ENCODE data around the gene RASGRF2.

Gene RASGRF2

DNA sequence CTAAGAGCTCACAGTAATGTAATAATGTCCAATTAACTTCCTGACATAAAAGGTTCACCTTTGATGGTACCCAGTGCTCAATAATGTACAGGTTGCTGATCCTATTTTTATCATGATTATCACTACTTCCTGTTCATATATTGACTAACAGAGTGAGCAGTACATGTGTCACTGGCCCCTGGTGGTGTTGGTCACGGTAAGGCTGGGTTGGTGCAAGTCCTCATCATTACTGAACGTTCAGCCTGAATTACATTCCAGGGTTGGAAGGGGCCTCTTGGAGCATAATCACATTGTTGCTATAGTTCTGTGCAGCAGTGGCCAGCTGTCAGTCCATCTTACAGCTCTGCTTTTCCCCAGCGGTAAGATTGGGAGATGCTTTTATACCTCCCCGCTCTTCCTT, 248.7 kb downstream of the RASGRF2 start:
- Histone ChIP-seq H3K4me3 (replicated peaks; ENCODE audit: insufficient read depth, low read length) (no peak overlapping the region), H3K27ac (replicated peaks) (no peak overlapping the region), H3K27me3 (ENCODE audit: insufficient read depth, poor library complexity, severe bottlenecking) (no peaks in the 10 kb centered on the region)
- no peak for DNase-seq (ENCODE audit: low read depth in 1 of 2, low spot score in 1 of 2)
- TF ChIP-seq POLR2AphosphoS5 (IDR thresholded peaks at IDR 0.05; ENCODE audit: low read depth): no peak

DNA sequence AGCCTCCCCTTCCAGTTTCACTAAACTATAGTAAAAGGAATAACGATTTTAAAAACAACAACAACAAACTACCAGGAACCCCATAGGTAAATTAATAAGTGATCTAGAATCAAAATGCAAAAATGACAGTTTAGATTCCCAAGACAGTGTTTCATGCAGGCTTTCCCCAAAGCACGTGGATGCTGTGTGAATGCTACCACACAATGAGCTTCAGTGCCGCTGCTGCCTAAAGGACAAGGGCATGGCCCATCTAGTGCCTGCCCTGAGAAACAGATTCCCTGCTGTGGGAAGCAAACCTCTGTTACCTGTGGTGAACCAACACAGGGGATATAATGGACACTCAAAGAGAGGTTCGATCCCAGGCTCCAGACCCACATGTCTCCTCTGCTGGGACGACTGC, 249.2 kb downstream of the RASGRF2 start:
- no peak for DNase-seq (ENCODE audit: low read depth in 1 of 2, low spot score in 1 of 2)
- TF ChIP-seq SPI1 (IDR thresholded peaks at IDR 0.05; ENCODE audit: borderline replicate concordance, low read depth) (no peak), GABPA (IDR thresholded peaks at IDR 0.05; ENCODE audit: low read depth) (no peak), POLR2AphosphoS5 (IDR thresholded peaks at IDR 0.05; ENCODE audit: low read depth) (no peak)
- TF ChIP-seq, protein P1, sequence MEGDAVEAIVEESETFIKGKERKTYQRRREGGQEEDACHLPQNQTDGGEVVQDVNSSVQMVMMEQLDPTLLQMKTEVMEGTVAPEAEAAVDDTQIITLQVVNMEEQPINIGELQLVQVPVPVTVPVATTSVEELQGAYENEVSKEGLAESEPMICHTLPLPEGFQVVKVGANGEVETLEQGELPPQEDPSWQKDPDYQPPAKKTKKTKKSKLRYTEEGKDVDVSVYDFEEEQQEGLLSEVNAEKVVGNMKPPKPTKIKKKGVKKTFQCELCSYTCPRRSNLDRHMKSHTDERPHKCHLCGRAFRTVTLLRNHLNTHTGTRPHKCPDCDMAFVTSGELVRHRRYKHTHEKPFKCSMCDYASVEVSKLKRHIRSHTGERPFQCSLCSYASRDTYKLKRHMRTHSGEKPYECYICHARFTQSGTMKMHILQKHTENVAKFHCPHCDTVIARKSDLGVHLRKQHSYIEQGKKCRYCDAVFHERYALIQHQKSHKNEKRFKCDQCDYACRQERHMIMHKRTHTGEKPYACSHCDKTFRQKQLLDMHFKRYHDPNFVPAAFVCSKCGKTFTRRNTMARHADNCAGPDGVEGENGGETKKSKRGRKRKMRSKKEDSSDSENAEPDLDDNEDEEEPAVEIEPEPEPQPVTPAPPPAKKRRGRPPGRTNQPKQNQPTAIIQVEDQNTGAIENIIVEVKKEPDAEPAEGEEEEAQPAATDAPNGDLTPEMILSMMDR (IDR thresholded peaks at IDR 0.05; ENCODE audit: insufficient read depth, low read length): no peak
- TF ChIP-seq, protein P2, sequence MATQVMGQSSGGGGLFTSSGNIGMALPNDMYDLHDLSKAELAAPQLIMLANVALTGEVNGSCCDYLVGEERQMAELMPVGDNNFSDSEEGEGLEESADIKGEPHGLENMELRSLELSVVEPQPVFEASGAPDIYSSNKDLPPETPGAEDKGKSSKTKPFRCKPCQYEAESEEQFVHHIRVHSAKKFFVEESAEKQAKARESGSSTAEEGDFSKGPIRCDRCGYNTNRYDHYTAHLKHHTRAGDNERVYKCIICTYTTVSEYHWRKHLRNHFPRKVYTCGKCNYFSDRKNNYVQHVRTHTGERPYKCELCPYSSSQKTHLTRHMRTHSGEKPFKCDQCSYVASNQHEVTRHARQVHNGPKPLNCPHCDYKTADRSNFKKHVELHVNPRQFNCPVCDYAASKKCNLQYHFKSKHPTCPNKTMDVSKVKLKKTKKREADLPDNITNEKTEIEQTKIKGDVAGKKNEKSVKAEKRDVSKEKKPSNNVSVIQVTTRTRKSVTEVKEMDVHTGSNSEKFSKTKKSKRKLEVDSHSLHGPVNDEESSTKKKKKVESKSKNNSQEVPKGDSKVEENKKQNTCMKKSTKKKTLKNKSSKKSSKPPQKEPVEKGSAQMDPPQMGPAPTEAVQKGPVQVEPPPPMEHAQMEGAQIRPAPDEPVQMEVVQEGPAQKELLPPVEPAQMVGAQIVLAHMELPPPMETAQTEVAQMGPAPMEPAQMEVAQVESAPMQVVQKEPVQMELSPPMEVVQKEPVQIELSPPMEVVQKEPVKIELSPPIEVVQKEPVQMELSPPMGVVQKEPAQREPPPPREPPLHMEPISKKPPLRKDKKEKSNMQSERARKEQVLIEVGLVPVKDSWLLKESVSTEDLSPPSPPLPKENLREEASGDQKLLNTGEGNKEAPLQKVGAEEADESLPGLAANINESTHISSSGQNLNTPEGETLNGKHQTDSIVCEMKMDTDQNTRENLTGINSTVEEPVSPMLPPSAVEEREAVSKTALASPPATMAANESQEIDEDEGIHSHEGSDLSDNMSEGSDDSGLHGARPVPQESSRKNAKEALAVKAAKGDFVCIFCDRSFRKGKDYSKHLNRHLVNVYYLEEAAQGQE (IDR thresholded peaks at IDR 0.05; ENCODE audit: insufficient replicate concordance, low read depth): no peak
- Histone ChIP-seq H3K27ac (replicated peaks) (no peak overlapping the region), H3K4me3 (replicated peaks; ENCODE audit: insufficient read depth, low read length) (no peak overlapping the region), H3K27me3 (ENCODE audit: insufficient read depth, poor library complexity, severe bottlenecking) (no peaks in the 10 kb centered on the region)

DNA sequence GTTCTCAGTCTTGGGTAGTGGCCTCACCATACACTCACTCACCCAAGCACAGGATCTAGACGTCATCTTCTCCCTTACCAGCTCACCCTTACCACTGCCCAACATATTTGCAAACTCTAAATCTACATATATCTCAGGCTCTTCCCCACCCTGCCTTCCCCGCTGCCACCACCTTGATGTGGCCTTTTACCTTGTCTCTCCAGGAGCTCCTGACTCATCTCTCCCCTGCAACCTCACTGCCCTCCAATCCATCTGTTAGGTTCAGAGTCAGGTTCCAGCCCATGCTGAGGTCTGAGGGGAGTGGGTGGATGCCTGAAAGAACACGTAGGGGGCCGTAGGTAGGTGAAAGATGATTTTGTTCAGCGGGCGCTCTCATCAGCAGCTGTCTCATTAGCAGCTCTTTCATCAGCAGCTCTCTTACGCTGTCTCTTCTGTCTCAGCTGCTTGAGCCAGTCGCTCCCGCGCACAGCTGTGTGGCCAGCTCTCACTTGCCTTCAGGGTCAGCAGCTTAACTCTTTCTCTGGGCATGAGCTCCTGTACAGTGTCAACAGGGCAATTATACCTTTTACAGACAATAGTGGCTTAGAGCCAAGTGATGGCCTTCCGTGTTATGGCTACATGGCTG, 249.8 kb downstream of the RASGRF2 start:
- H3K27me3 ChIP-seq (ENCODE audit: insufficient read depth, poor library complexity, severe bottlenecking): no peaks in the 10 kb centered on the region
- no peak for TF ChIP-seq SPI1 (IDR thresholded peaks at IDR 0.05; ENCODE audit: borderline replicate concordance, low read depth)
- TF ChIP-seq GABPA (IDR thresholded peaks at IDR 0.05; ENCODE audit: low read depth): no peak
- TF ChIP-seq POLR2AphosphoS5 (IDR thresholded peaks at IDR 0.05; ENCODE audit: low read depth): no peak
- TF ChIP-seq, protein P2 (IDR thresholded peaks at IDR 0.05; ENCODE audit: insufficient replicate concordance, low read depth): no peak
- TF ChIP-seq, protein P1 (IDR thresholded peaks at IDR 0.05; ENCODE audit: insufficient read depth, low read length): no peak
- no peak for DNase-seq (ENCODE audit: low read depth in 1 of 2, low spot score in 1 of 2)

DNA sequence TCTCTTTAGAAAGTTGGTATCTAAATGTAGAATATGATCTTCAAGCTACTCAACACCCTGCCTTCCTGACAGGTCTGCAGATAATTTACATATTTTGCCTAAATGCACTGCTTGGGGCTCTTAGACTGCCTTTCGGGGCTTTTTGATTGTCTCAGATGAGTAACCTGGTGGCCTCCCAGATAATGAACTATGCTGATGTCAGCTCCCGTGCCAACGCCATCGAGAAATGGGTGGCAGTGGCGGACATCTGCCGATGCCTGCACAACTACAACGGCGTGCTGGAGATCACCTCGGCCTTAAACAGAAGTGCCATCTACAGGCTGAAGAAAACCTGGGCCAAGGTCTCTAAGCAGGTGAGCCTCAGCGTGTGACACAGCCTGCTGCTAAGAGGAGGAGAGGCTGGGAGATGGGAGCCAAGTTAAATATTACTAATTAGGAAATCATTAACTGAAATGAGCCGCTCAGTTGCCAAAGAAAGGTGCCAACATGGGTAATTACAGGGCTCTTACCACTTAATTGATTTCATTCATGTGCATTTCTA, 252.1 kb downstream of the RASGRF2 start:
- TF ChIP-seq, protein P1 (IDR thresholded peaks at IDR 0.05; ENCODE audit: insufficient read depth, low read length): no peak
- TF ChIP-seq SPI1 (IDR thresholded peaks at IDR 0.05; ENCODE audit: borderline replicate concordance, low read depth) (no peak), GABPA (IDR thresholded peaks at IDR 0.05; ENCODE audit: low read depth) (no peak), POLR2AphosphoS5 (IDR thresholded peaks at IDR 0.05; ENCODE audit: low read depth) (no peak)
- TF ChIP-seq, protein P2 (IDR thresholded peaks at IDR 0.05; ENCODE audit: insufficient replicate concordance, low read depth): no peak
- Histone ChIP-seq H3K27me3 (ENCODE audit: insufficient read depth, poor library complexity, severe bottlenecking) (no peaks in the 10 kb centered on the region), H3K4me3 (replicated peaks; ENCODE audit: insufficient read depth, low read length) (no peak overlapping the region), H3K27ac (replicated peaks) (no peak overlapping the region)
- DNase-seq (ENCODE audit: low read depth in 1 of 2, low spot score in 1 of 2): no peak

More for the DNA sequence above, 249.8 kb downstream of the RASGRF2 start:
- Histone ChIP-seq H3K4me3 (replicated peaks; ENCODE audit: insufficient read depth, low read length) (no peak overlapping the region), H3K27ac (replicated peaks) (no peak overlapping the region)
